ENCODE measurements around the gene CXCL10. TPM values are rescaled to one million over a fixed set of nuclear protein-coding genes. Genes with fewer than 3 reads are reported as not detected.

Gene CXCL10
- total and polyA plus RNA-seq, 10 of the 15 experiments (the other 5 are each of a cell fraction or from before 2014, with no cell fraction given) = 0.46 to 19.5 (median 2.6) TPM

GRCh38 chr4:76003620-76004019, 19.7 kb downstream of the CXCL10 start:
- Histone ChIP-seq H3K36me3 (ENCODE audit: control insufficient read depth in 2 of 2, insufficient read depth in 2 of 2, low read length in 1 of 2) (no peaks in the 10 kb centered on the region), H4K20me1 (ENCODE audit: control insufficient read depth, insufficient read depth) (no peaks in the 10 kb centered on the region), H3K27ac (ENCODE audit: control insufficient read depth, insufficient read depth) (no peak overlapping the region), H2AFZ (ENCODE audit: control insufficient read depth, low read depth, low read length) (no peak overlapping the region), H3K4me3 (no peak overlapping the region), H3K9me3 (replicated peaks; ENCODE audit: control insufficient read depth, insufficient read depth, low read length) (no peaks in the 10 kb centered on the region; the same call in 2 of the 3 replicates), H3K4me1 (ENCODE audit: control insufficient read depth, insufficient read depth, low read length) (no peaks in the 10 kb centered on the region), H3K27me3 (replicated peaks in 1 of 2; ENCODE audit: control insufficient read depth in 2 of 2, insufficient read depth in 2 of 2, low read length in 1 of 2) (peaks cover 5 to 8% of the 10 kb centered on the region in 2 experiments; a peak in 2 of 4 replicates), H3K79me2 (ENCODE audit: control insufficient read depth, insufficient read depth, low read length) (no peaks in the 10 kb centered on the region), H3K9ac (ENCODE audit: control insufficient read depth, insufficient read depth, low read length) (no peak overlapping the region), H3K4me2 (ENCODE audit: control insufficient read depth, insufficient read depth) (no peak overlapping the region)
- DNase-seq (ENCODE audit: low read depth, low spot score) = no peak
- no peak for TF ChIP-seq NBN (IDR thresholded peaks at IDR 0.05)
- no peak for TF ChIP-seq EP300 (IDR thresholded peaks at IDR 0.05; ENCODE audit: borderline replicate concordance in 1 of 2, control insufficient read depth in 1 of 2, low read depth in 2 of 2, low read length in 2 of 2)
- TF ChIP-seq TAF1 (IDR thresholded peaks at IDR 0.05; ENCODE audit: borderline replicate concordance, low read depth, low read length) = no peak
- no peak for TF ChIP-seq NFIC (IDR thresholded peaks at IDR 0.05; ENCODE audit: low read depth, low read length)
- no peak for TF ChIP-seq GATAD2B (conservative IDR thresholded peaks at IDR 0.05; ENCODE audit: low read depth)
- TF ChIP-seq BACH1 (IDR thresholded peaks at IDR 0.05; ENCODE audit: borderline replicate concordance) = no peak
- no peak for TF ChIP-seq NR2C1 (IDR thresholded peaks at IDR 0.05)
- TF ChIP-seq, protein P1, sequence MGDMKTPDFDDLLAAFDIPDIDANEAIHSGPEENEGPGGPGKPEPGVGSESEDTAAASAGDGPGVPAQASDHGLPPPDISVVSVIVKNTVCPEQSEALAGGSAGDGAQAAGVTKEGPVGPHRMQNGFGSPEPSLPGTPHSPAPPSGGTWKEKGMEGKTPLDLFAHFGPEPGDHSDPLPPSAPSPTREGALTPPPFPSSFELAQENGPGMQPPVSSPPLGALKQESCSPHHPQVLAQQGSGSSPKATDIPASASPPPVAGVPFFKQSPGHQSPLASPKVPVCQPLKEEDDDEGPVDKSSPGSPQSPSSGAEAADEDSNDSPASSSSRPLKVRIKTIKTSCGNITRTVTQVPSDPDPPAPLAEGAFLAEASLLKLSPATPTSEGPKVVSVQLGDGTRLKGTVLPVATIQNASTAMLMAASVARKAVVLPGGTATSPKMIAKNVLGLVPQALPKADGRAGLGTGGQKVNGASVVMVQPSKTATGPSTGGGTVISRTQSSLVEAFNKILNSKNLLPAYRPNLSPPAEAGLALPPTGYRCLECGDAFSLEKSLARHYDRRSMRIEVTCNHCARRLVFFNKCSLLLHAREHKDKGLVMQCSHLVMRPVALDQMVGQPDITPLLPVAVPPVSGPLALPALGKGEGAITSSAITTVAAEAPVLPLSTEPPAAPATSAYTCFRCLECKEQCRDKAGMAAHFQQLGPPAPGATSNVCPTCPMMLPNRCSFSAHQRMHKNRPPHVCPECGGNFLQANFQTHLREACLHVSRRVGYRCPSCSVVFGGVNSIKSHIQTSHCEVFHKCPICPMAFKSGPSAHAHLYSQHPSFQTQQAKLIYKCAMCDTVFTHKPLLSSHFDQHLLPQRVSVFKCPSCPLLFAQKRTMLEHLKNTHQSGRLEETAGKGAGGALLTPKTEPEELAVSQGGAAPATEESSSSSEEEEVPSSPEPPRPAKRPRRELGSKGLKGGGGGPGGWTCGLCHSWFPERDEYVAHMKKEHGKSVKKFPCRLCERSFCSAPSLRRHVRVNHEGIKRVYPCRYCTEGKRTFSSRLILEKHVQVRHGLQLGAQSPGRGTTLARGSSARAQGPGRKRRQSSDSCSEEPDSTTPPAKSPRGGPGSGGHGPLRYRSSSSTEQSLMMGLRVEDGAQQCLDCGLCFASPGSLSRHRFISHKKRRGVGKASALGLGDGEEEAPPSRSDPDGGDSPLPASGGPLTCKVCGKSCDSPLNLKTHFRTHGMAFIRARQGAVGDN (IDR thresholded peaks at IDR 0.05) = no peak
- no peak for TF ChIP-seq ATF2 (IDR thresholded peaks at IDR 0.05; ENCODE audit: low read length)
- TF ChIP-seq, protein P2, sequence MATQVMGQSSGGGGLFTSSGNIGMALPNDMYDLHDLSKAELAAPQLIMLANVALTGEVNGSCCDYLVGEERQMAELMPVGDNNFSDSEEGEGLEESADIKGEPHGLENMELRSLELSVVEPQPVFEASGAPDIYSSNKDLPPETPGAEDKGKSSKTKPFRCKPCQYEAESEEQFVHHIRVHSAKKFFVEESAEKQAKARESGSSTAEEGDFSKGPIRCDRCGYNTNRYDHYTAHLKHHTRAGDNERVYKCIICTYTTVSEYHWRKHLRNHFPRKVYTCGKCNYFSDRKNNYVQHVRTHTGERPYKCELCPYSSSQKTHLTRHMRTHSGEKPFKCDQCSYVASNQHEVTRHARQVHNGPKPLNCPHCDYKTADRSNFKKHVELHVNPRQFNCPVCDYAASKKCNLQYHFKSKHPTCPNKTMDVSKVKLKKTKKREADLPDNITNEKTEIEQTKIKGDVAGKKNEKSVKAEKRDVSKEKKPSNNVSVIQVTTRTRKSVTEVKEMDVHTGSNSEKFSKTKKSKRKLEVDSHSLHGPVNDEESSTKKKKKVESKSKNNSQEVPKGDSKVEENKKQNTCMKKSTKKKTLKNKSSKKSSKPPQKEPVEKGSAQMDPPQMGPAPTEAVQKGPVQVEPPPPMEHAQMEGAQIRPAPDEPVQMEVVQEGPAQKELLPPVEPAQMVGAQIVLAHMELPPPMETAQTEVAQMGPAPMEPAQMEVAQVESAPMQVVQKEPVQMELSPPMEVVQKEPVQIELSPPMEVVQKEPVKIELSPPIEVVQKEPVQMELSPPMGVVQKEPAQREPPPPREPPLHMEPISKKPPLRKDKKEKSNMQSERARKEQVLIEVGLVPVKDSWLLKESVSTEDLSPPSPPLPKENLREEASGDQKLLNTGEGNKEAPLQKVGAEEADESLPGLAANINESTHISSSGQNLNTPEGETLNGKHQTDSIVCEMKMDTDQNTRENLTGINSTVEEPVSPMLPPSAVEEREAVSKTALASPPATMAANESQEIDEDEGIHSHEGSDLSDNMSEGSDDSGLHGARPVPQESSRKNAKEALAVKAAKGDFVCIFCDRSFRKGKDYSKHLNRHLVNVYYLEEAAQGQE (IDR thresholded peaks at IDR 0.05; ENCODE audit: low read depth, low read length) = no peak
- no peak for TF ChIP-seq CEBPB (IDR thresholded peaks at IDR 0.05; ENCODE audit: borderline replicate concordance in 1 of 2, low read depth in 2 of 2, low read length in 2 of 2)
- TF ChIP-seq NFXL1 (IDR thresholded peaks at IDR 0.05; ENCODE audit: borderline replicate concordance) = no peak
- no peak for TF ChIP-seq IRF4 (IDR thresholded peaks at IDR 0.05; ENCODE audit: low read depth, low read length)
- no peak for TF ChIP-seq IKZF1 (conservative IDR thresholded peaks at IDR 0.05)
- no peak for TF ChIP-seq HDGF (IDR thresholded peaks at IDR 0.05)
- no peak for TF ChIP-seq HDAC2 (IDR thresholded peaks at IDR 0.05)
- no peak for TF ChIP-seq TBL1XR1 (IDR thresholded peaks at IDR 0.05; ENCODE audit: low read depth, low read length)
- RAD21 ChIA-PET (ENCODE audit: unreplicated experiment) = interaction anchor here (0.7 to 1.1 kb wide), 2 partner anchors 11 to 33 kb away, joined by 3 to 4 read pairs; no protein-coding TSS in a partner anchor
- in situ Hi-C loops (cut with MboI) (no loop called here), intact Hi-C loops (cut with micrococcal nuclease; ENCODE audit: unreplicated experiment) (no loop called here)
- 45% methylated on average over 3 of the region's 3 CpGs for WGBS (ENCODE audit: insufficient coverage, insufficient replicate concordance, low lambda C conversion rate, missing lambda C conversion rate)
- no TSS peak for BruUV-seq (replicated peaks)
- SMC1A ChIA-PET (ENCODE audit: uncharacterized antibody, unreplicated experiment) = interaction anchor here (0.8 kb wide), 1 partner anchor 8 kb away, joined by 4 read pairs; no protein-coding TSS in a partner anchor
- FAIRE-seq = no peak
- CTCF ChIA-PET = interaction anchor here (1.5 kb wide), 1 partner anchor 8 kb away, joined by 3 read pairs; no protein-coding TSS in a partner anchor
- POLR2A ChIA-PET = interaction anchor here (0.5 kb wide), 1 partner anchor 61 kb away, joined by 4 read pairs; no protein-coding TSS in a partner anchor
- ATAC-seq = no peak

Measured in GM12878 (cell line).